HG03565 (cell line): Measurements from ENCODE around the gene PARVB.

ENCODE experiments used
- ATAC-seq: cut with Tn5 transposase; IDR thresholded peaks from one replicate; pipeline ENCODE4 v1.9.1; 2021; ENCODE audit warnings: mild to moderate bottlenecking, moderate library complexity; ENCODE audit not compliant: unreplicated experiment

Gene PARVB

DNA sequence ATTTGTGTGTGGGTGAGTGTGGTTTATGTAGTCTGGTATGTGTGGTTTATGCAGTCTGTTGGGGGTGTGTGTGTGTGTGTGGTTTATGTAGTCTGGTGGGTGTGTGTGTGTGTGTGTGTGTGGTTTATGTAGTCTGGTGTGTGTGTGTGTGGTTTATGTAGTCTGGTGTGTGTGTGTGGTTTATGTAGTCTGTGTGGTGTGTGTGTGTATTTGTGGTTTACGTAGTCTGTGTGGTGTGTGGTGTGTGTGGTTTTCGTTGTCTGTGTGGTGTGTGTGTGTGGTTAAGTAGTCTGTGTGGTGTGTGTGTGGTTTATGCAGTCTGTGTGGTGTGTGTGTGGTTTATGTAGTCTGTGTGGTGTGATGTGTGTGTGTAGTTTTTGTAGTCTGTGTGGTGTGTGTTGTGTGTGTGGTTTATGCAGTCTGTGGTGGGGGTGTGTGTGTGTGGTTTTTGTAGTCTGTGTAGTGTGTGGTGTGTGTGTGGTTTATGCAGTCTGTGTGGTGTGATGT is 130.4 kb downstream of the PARVB start:
- ATAC-seq, result no peak

GRCh38 chr22:44155115-44155514 is 131.0 kb downstream of the PARVB start:
- ATAC-seq, result no peak

- ATAC-seq, result no peak
These were observed 134.0 kb downstream of the PARVB start for GRCh38 chr22:44157916-44158618.

- ATAC-seq, result no peak
These were observed 134.7 kb downstream of the PARVB start for GRCh38 chr22:44158816-44159215.

- no peak for ATAC-seq
These were observed 135.1 kb downstream of the PARVB start for GRCh38 chr22:44159221-44159620.

DNA sequence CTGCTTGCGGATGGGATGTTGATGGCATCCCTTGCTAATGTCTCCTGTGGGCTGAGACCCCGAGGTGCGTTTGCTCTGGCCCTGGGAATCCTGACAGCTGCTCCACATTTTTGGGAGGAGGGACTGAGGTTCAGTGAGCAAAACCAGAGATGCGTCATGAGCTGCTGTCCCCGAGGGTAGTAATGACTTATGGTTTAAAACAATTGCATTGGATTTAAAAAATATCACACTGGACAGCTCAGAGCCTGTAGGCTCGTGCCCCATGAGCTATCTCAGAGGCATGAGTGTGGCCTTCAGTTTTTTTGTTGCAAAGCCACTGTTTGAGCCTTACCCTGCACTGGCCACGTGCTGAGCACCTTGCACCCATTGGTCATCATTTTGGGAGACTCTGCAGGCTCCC is 135.7 kb downstream of the PARVB start:
- no peak for ATAC-seq

- ATAC-seq, result no peak
These were observed 136.3 kb downstream of the PARVB start for GRCh38 chr22:44160421-44160820.

DNA sequence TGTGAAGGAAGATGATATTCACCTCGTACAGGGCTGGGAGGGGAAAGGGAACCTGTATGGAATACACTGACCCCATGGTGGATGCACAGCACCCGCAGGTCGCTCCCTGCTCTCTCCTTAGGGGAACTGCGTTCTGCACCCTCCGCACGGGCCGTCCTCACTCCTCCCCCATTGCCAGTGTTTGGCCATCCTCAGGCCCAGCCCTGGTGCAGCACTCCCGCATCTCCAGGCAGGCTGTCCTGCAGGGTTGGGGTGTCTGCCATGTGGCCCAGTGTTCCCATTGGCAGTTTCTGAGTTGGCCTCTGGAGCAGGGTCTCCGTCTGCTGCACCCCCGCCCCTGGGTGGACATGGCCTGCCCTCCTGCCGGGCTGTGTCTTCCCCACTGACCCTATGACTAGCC is 137.6 kb downstream of the PARVB start:
- no peak for ATAC-seq

DNA sequence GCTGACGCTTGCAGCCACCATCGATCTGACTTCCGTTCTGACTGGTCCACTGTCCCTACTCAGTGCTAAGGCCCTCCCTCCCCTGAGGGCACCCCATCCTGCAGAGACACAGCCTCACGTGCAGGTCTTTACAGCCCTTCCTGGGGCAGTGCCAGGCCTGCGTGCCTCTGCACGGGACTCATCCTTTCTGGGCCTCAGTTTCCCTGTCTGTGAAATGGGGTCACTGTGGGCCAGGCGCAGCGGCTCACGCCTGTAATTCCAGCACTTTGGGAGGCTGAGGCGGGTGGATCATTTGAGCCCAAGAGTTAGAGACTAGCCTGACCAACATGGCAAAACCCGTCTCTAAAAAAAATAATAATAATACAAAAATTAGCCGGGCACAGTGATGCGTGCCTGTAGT is 138.9 kb downstream of the PARVB start:
- no peak for ATAC-seq

DNA sequence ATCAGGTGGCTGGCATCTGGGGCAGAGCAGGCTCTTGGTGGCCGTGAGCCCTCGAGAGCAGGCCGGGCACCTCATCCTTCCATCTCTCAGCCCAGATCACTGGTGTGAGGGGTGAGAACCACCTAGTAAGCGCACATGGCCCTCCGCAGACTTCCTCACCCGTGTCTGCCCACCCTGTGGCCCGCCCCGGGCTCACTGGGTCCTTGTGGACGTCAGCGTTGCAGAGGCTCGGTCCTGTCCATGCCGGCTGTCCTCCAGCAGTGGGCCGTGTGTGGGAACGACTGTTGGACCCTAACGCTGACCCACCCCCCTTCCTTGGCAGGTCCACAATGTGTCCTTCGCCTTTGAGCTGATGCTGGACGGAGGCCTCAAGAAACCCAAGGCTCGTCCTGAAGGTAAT is 139.4 kb downstream of the PARVB start:
- no peak for ATAC-seq

- ATAC-seq, result no peak
These were observed 139.9 kb downstream of the PARVB start for GRCh38 chr22:44164031-44164430.

DNA sequence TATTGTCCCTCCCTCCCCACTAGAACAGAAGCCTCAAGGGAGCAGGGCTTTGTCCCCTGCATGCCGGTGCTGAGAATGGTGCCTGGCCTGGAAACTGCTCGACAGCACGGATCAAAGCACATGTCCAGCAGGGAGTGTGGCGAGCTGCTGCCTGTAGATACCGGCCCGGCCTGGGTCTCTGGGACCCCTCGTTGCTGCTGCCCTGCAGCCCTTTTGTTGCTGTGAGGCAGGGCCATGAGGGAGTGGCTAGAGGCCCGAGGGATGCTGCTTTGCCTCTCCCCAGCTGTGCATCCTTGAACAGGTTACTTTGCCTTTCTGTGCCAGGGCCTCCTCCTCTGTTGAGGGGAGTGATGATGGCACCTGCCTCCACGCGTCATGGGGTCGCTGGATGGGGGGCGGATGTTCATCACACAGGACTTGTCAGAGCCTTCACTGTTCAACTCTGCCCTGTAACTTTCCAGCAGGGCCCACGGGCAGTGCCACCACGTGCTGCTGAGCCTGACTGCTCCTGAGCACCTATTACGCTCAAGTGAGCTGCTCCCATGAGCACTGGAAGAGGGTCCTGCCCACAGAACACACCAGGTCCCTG is 141.3 kb downstream of the PARVB start:
- no peak for ATAC-seq

GRCh38 chr22:44166498-44167276 is 142.6 kb downstream of the PARVB start:
- no peak for ATAC-seq

- ATAC-seq, result no peak
These were observed 143.4 kb downstream of the PARVB start for GRCh38 chr22:44167501-44167900.

GRCh38 chr22:44168206-44168605 is 144.1 kb downstream of the PARVB start:
- no peak for ATAC-seq

DNA sequence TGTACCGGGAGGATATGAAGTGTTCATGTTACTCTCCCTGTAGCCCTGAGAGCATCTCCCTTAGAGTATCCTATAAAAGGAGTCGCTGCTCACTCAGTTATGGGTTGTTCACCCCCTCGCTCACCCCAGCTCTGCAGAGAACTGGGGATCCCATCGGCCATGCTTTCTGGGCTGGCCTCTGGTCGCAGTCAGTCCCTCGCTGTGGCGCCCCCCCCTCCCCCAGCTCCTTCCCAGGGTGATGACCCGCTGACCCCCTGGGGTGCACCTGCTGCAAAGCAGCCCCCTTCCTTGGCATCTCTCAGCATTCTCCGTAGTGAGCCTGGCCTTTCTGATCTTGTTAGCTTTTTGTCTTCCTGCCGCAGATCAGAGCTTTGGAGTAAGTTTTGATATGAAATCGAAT is 146.4 kb downstream of the PARVB start:
- no peak for ATAC-seq

- ATAC-seq, result no peak
These were observed 147.5 kb downstream of the PARVB start for GRCh38 chr22:44171561-44171960.

DNA sequence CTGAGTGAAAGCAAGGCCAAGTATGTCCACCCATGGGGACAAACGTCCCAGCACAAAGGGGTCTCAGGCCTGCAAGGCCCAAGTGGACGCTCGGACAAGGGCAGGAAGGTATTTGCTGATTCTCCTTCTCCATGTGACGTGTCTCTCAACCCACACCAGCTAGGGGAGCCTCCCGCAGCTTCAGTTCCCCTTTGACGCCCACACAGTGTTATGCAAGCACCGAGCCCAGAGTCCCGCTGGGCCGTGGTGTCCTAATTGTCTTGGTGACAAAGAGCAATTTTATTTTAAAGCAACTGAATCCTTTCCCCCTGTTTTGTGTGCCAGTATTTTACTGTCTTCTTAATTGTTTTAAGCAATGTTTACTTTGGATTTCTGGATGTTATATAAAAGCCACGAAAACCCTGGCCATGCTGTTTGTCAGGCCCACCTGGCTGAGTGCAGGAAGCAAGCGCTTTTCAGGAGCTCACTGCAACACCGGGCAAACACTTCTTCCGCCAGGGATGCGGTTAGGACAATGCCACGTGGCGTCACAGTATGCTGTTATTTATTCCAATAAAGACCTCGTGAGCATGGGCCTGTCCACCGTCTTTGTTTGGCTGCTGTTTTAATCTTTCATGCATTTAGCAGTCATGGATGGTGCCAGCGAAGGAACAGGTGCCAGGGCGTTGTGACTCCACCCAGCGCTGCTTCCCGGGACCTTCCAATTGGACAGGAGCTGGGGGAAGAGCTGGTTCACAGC is 148.4 kb downstream of the PARVB start:
- no peak for ATAC-seq

- ATAC-seq, result no peak
These were observed 149.1 kb downstream of the PARVB start for GRCh38 chr22:44173154-44173553.

DNA sequence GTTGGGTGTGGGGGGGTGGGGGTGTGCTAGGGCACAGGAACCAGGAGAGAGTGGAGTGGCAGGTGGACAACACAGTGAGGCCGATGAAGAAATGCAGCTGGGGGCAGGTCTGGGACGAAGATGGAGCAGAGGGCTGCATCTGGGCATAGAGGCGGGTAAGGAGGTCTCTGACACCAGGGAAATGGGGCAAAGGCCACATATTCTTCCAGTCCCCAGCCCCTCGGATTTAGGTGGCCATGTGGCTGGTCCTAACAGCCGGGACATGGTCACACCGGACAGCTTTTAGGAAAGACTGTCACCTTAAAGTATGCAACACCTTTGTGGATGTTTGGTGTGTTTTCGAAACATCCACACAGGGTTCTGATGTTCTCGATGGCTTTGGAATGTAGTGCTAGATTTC is 151.6 kb downstream of the PARVB start:
- ATAC-seq, result no peak
